Smooth muscle cell (in vitro differentiated cells): ENCODE results near the gene LINC01488. TPM values are rescaled to one million over a fixed set of nuclear protein-coding genes. Genes with fewer than 3 reads are reported as not detected.

Experiments
- DNase-seq: peaks from one replicate; lab custom pipeline; 2025; ENCODE audit not compliant: unreplicated experiment; lab: John Stamatoyannopoulos, UW
- H2AFZ ChIP-seq: fragments of 200-600 bp; sonication (generic); 2 replicates; pipeline ENCODE4 v1.6.0; 2016; ENCODE audit warnings: antibody characterized with exemption, low read depth, mild to moderate bottlenecking
- H3F3A ChIP-seq: fragments of 200-600 bp; sonication (generic); 2 replicates; pipeline ENCODE4 v1.6.0; 2017; ENCODE audit warnings: antibody characterized with exemption, low read depth
- H3K27ac ChIP-seq: fragments of 200-600 bp; sonication (generic); 2 replicates; pipeline ENCODE4 v1.5.1; 2016; ENCODE audit warnings: low read depth, mild to moderate bottlenecking
- H3K27me3 ChIP-seq: fragments of 200-600 bp; sonication (generic); 2 replicates; pipeline ENCODE4 v1.6.1; 2016; ENCODE audit warnings: low read depth, mild to moderate bottlenecking
- H3K36me3 ChIP-seq: fragments of 200-600 bp; sonication (generic); 2 replicates; pipeline ENCODE4 v1.5.1; 2016; ENCODE audit warnings: low read depth
- H3K4me1 ChIP-seq: fragments of 200-600 bp; sonication (generic); 2 replicates; pipeline ENCODE4 v1.5.1; 2016; ENCODE audit warnings: low read depth
- H3K4me2 ChIP-seq: fragments of 200-600 bp; sonication (generic); 2 replicates; pipeline ENCODE4 v1.6.0; 2016; ENCODE audit warnings: mild to moderate bottlenecking
- H3K4me3 ChIP-seq: fragments of 200-600 bp; sonication (generic); 2 replicates; pipeline ENCODE4 v1.5.1; 2016; ENCODE audit warnings: mild to moderate bottlenecking
- H3K79me2 ChIP-seq: fragments of 200-600 bp; sonication (generic); 2 replicates; pipeline ENCODE4 v1.6.0; 2016; ENCODE audit warnings: low read depth, mild to moderate bottlenecking
- H3K9ac ChIP-seq: fragments of 200-600 bp; sonication (generic); 2 replicates; pipeline ENCODE4 v1.6.0; 2016; ENCODE audit warnings: low read depth
- H3K9me3 ChIP-seq: fragments of 200-600 bp; sonication (generic); replicated peaks from 2 replicates; pipeline ENCODE4 v1.5.1; 2016; ENCODE audit warnings: low read depth
- H4K20me1 ChIP-seq: fragments of 200-600 bp; sonication (generic); 2 replicates; pipeline ENCODE4 v1.6.0; 2016; ENCODE audit warnings: low read depth
- WGBS: methylation state at CpG from one replicate; pipeline ENCODE4 v1.1.7; 2016; ENCODE audit warnings: low lambda C conversion rate; 5-methylcytosine and 5-hydroxymethylcytosine counted together
- polyA plus RNA-seq: library from polyadenylated mRNA; unstranded; fragments of >200 nt; fragmentation: Nextera tagmentation; extraction: Ambion mirVana; gene quantifications from 2 replicates; pipeline ENCODE4 v1.2.1, GENCODE V29; 2016
- total RNA-seq: library from RNA; depleted of rRNA; stranded (reverse); fragments of >200 nt; gene quantifications from 2 replicates; pipeline ENCODE4 v1.2.3, GENCODE V29; 2014
- TF ChIP-seq, protein P1 (sequence below): fragments of 200-600 bp; sonication (generic); IDR thresholded peaks from 2 replicates; pipeline ENCODE4 v1.5.1; 2017; ENCODE audit warnings: borderline replicate concordance, mild to moderate bottlenecking, antibody characterized with exemption; ENCODE audit not compliant: insufficient read depth, poor library complexity, severe bottlenecking

LINC01488 gene
- total and polyA plus RNA-seq, 2 experiments from 2014 or later = not detected

DNA sequence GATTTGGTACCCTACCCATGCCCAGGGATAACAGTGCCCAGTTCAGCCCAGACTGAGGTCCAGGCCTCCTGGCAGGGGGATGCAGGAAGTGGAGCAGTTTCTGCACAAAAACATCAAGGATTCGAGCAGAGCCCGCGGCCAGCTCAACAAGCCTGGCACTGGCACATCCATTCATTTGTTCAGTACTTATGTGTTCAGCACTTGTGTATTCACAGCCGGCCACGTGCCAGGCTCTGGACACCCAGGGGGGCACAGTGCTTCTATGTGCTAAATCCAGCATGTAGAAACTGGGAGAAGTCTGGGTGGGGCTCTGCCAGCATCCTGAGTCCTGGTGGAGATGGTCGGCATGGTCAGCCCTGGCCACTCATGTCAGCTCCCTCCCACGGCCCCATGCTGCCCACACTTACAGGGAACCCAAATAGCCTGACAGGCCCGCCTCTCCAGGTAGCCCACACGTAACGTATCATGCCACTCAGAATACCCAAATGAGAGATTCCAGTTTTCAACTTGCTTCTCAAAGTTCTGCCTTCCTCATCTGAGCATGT, 28.5 kb downstream of the LINC01488 start:
- no peaks in the 10 kb centered on the region for H3F3A ChIP-seq
- H3K36me3 ChIP-seq = no peaks in the 10 kb centered on the region
- peaks cover 3% of the 10 kb centered on the region for H3K4me1 ChIP-seq
- peak overlapping the region; percentile 35 for H3K4me2 ChIP-seq
- WGBS = 95% methylated on average over 10 of the region's 10 CpGs
- H3K9ac ChIP-seq = no peak overlapping the region
- no peak overlapping the region for H3K27ac ChIP-seq
- no peaks in the 10 kb centered on the region for H4K20me1 ChIP-seq
- H3K4me3 ChIP-seq = no peak overlapping the region
- no peaks in the 10 kb centered on the region for H3K27me3 ChIP-seq
- TF ChIP-seq, protein P1, sequence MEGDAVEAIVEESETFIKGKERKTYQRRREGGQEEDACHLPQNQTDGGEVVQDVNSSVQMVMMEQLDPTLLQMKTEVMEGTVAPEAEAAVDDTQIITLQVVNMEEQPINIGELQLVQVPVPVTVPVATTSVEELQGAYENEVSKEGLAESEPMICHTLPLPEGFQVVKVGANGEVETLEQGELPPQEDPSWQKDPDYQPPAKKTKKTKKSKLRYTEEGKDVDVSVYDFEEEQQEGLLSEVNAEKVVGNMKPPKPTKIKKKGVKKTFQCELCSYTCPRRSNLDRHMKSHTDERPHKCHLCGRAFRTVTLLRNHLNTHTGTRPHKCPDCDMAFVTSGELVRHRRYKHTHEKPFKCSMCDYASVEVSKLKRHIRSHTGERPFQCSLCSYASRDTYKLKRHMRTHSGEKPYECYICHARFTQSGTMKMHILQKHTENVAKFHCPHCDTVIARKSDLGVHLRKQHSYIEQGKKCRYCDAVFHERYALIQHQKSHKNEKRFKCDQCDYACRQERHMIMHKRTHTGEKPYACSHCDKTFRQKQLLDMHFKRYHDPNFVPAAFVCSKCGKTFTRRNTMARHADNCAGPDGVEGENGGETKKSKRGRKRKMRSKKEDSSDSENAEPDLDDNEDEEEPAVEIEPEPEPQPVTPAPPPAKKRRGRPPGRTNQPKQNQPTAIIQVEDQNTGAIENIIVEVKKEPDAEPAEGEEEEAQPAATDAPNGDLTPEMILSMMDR = no peak
- no peak overlapping the region for H2AFZ ChIP-seq
- H3K79me2 ChIP-seq = no peaks in the 10 kb centered on the region
- no peaks in the 10 kb centered on the region for H3K9me3 ChIP-seq
- no peak for DNase-seq

DNA sequence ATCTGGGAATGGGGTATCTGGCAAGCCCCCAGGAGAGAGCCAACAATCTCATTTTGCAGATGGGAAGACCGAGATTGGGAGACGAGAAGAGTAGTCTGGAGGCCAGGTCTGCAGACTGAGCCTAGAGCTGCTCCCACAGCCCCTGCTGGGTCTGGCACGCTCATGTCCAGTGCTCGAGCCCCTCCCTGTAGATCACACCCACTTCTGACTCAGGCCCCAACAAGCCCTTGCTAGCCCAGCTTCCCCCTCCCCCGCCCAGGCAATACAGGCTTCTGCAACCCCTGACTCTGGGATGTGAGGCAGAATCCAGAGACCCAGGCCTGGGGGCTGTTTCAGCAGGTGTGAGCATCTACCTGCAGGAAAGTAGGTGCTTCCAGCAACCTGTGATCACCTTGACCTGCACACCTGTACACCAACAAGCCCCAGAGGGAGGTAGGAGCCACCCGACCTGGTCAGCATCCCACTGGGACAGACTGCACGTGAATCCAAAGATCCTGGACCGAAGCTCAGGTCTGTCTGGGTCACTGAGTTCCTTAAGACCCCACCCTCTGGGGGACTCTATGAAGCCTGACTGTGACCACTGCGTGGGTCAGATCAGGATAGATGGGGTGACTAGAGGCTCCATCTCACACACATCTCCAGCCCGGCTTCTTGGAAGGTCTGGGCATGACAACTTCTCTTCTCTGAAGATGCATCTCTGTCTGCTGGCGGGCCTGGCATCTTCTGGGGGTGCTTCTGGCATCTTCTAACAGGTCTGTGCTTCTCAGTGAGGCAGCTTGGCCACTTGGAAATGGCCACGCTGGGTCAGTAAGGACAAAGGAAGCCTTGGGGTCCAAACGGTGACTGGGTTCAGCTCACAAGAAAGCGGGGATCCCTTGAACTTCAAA, 29.3 kb downstream of the LINC01488 start:
- H3K27me3 ChIP-seq = no peaks in the 10 kb centered on the region
- H3K4me3 ChIP-seq = no peak overlapping the region
- H3K36me3 ChIP-seq = no peaks in the 10 kb centered on the region
- 74% methylated on average over 14 of the region's 14 CpGs for WGBS
- no peaks in the 10 kb centered on the region for H4K20me1 ChIP-seq
- peak overlapping the region; percentile 35 for H3K4me2 ChIP-seq
- H3K9me3 ChIP-seq = no peaks in the 10 kb centered on the region
- no peaks in the 10 kb centered on the region for H3F3A ChIP-seq
- H3K27ac ChIP-seq = no peak overlapping the region
- H3K9ac ChIP-seq = no peak overlapping the region
- no peak overlapping the region for H2AFZ ChIP-seq
- H3K79me2 ChIP-seq = no peaks in the 10 kb centered on the region
- TF ChIP-seq, protein P1 = no peak
- peaks cover 3% of the 10 kb centered on the region for H3K4me1 ChIP-seq
- DNase-seq = no peak

DNA sequence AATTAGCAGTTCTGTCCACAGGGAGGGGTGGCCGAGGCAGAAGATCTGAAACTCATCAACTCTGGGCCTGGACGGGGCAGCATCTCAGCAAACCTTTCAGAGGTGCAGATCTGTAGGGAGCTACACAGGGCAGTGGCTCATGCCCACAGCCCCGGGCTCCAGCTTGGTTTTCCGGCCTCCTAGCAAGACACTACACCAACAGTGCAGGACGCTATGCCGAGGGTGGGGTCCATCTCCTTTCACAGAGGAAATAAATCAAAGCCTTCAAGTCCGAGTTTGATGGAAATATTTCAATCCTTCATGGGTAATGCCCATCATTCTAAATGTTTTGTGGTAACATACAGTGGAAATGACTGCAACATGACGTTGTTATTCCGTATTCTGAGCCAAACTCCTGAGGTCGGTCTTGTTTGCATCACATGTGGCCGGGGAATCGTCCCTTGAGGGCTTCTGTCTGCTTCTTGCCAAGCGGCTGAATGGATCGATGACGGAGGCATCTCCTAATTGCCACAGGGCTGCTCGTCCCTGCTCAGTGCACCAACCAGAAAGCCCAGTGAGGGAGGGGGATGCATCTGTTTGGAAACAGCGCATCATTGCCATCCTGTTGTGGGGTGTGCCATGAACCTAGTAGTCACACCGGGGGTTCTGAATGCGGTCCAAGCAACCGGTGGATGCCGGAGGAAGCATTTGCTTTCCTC, 30.0 kb downstream of the LINC01488 start:
- Histone ChIP-seq H3K79me2 (no peaks in the 10 kb centered on the region), H3K4me2 (no peak overlapping the region), H3K4me3 (no peak overlapping the region), H4K20me1 (no peaks in the 10 kb centered on the region), H3K27me3 (no peaks in the 10 kb centered on the region), H3K9ac (no peak overlapping the region), H3K36me3 (no peaks in the 10 kb centered on the region), H3F3A (no peaks in the 10 kb centered on the region), H2AFZ (no peak overlapping the region), H3K9me3 (no peaks in the 10 kb centered on the region), H3K4me1 (peaks cover 3% of the 10 kb centered on the region), H3K27ac (no peak overlapping the region)
- DNase-seq = no peak
- TF ChIP-seq, protein P1 = no peak
- WGBS = 91% methylated on average over 21 of the region's 21 CpGs
